ENCODE measurements around the gene SLC35E3.

DNA sequence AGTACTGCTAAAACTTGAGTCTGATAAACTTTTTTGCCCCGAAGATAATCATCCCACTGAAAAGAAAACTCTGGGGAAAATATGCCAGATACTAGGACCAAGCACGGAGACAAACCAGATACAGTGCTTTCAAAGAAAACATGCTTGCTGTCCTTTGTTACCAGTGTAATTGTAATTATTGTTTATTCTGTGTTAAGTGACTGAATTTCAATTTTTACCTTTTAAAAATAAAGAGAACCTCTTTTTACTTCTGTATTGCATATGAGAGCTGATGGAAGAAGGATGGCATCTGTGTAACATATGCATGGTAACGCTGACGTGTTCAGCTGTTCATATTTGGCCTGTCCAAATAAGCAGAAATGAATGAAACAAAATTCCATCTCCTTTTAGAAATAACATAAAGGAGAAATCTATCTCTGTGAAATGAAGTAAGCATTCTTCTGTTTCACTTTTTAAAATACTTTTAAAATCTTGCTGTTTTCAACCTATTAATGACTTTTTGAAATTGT, 22.5 kb downstream of the SLC35E3 start:
- TF ChIP-seq EZH2phosphoT487 (IDR thresholded peaks at IDR 0.05; ENCODE audit: borderline replicate concordance, low read depth, low read length) (no peak), CTCF (conservative IDR thresholded peaks at IDR 0.05; ENCODE audit: low read length) (no peak)
